IMR-90 (cell line): ENCODE measurements around the gene TNS1. TPM values are rescaled to one million over a fixed set of nuclear protein-coding genes. Genes with fewer than 3 reads are reported as not detected.
A peak's percentile ranks its signal among the peaks of the same experiment; 100 is the strongest.

Experiments
- ATAC-seq: fragments of 200-7000 bp; cut with Tn5 transposase; 2 replicates; pipeline ENCODE4 v1.9.1; 2020; ENCODE audit warnings: low read depth, mild to moderate bottlenecking, moderate library complexity
- BruUV-seq: library from RNA; stranded (reverse); fragments of 400-500 nt; replicated peaks from 2 replicates; lab custom pipeline; 2021; lab: Mats Ljungman, UMichigan
- CTCF ChIA-PET: fragments of 300-600 bp; formaldehyde crosslinking; extraction: SDS; loops from one replicate; lab custom pipeline; 2021; ENCODE audit warnings: antibody characterized with exemption; lab: Yijun Ruan, JAX
- POLR2A ChIA-PET: fragments of 300-600 bp; sonication (Branson Sonifier 250); formaldehyde crosslinking; loops from one replicate; lab custom pipeline; 2022; ENCODE audit warnings: antibody characterized with exemption; ENCODE audit not compliant: unreplicated experiment; lab: Charles Lee
- DNase-seq: peaks from one replicate; pipeline ENCODE4 v3.0.0; 2013
- H2AFZ ChIP-seq: replicated peaks from 2 replicates; pipeline ENCODE3; 2013; ENCODE audit warnings: low read length, mild to moderate bottlenecking; ENCODE audit not compliant: poor library complexity
- H2AK5ac ChIP-seq: 2 replicates; pipeline ENCODE4 v1.6.1; 2013; ENCODE audit warnings: low read depth, low read length, inconsistent platforms
- H2AK9ac ChIP-seq: replicated peaks from 2 replicates; pipeline ENCODE3; 2013; ENCODE audit warnings: mild to moderate bottlenecking, low read depth, low read length, moderate library complexity; ENCODE audit not compliant: poor library complexity
- H2BK120ac ChIP-seq: 2 replicates; pipeline ENCODE4 v1.6.1; 2013; ENCODE audit warnings: low read depth, low read length, inconsistent platforms
- H2BK15ac ChIP-seq: 3 replicates; pipeline ENCODE4 v1.6.1; 2013; ENCODE audit warnings: low read depth, low read length, inconsistent platforms
- H2BK20ac ChIP-seq: 2 replicates; pipeline ENCODE4 v1.6.1; 2013; ENCODE audit warnings: low read depth, mild to moderate bottlenecking, inconsistent platforms, low read length, moderate library complexity
- H2BK5ac ChIP-seq: 2 replicates; pipeline ENCODE4 v1.6.1; 2013; ENCODE audit warnings: mild to moderate bottlenecking, low read depth, low read length, inconsistent platforms; ENCODE audit not compliant: poor library complexity, severe bottlenecking
- H3K14ac ChIP-seq: replicated peaks from 2 replicates; pipeline ENCODE4 v1.6.1; 2013; ENCODE audit warnings: low read depth, low read length, inconsistent platforms
- H3K18ac ChIP-seq: 2 replicates; pipeline ENCODE4 v1.6.1; 2013; ENCODE audit warnings: low read depth, low read length, control low read depth
- H3K23ac ChIP-seq: 2 replicates; pipeline ENCODE4 v1.6.1; 2013; ENCODE audit warnings: low read depth, low read length, inconsistent platforms
- H3K27ac ChIP-seq: 2 replicates; pipeline ENCODE4 v1.5.1; 2013; ENCODE audit warnings: mild to moderate bottlenecking, control low read depth, low read length; ENCODE audit not compliant: insufficient read depth
- H3K27me3 ChIP-seq: 2 replicates; pipeline ENCODE4 v1.6.1; 2013; ENCODE audit warnings: low read length; ENCODE audit not compliant: control insufficient read depth, insufficient read depth
- H3K36me3 ChIP-seq: 2 replicates; pipeline ENCODE4 v1.6.1; 2013; ENCODE audit warnings: low read length, mixed read lengths; ENCODE audit not compliant: control insufficient read depth, insufficient read depth
- H3K4ac ChIP-seq: 2 replicates; pipeline ENCODE4 v1.6.1; 2013; ENCODE audit warnings: low read depth, low read length, inconsistent platforms
- H3K4me1 ChIP-seq: 2 replicates; pipeline ENCODE4 v1.6.1; 2013; ENCODE audit warnings: low read length, mixed read lengths; ENCODE audit not compliant: control insufficient read depth, insufficient read depth
- H3K4me2 ChIP-seq: 2 replicates; pipeline ENCODE4 v1.6.1; 2013; ENCODE audit warnings: low read depth, mild to moderate bottlenecking, control low read depth, low read length, moderate library complexity
- H3K4me3 ChIP-seq: 2 replicates; pipeline ENCODE4 v1.5.1; 2013; ENCODE audit warnings: low read depth, mild to moderate bottlenecking, control low read depth, low read length, moderate library complexity; ENCODE audit not compliant: insufficient read depth
- H3K56ac ChIP-seq: 2 replicates; pipeline ENCODE4 v1.6.1; 2013; ENCODE audit warnings: low read length, inconsistent platforms; ENCODE audit not compliant: insufficient read depth; ENCODE audit errors: extremely low read depth
- H3K79me1 ChIP-seq, 2 experiments: 2 replicates each; pipeline ENCODE4 v1.6.1; 2013; ENCODE audit warnings: low read length in 2 of 2, inconsistent platforms in 1 of 2, low read depth in 1 of 2
- H3K9ac ChIP-seq: 2 replicates; pipeline ENCODE4 v1.6.1; 2013; ENCODE audit warnings: low read depth, low read length, control low read depth
- H3K9me1 ChIP-seq: 2 replicates; pipeline ENCODE4 v1.6.1; 2013; ENCODE audit warnings: low read length, inconsistent platforms; ENCODE audit not compliant: insufficient read depth
- H3K9me3 ChIP-seq: 2 replicates; pipeline ENCODE4 v1.6.1; 2013; ENCODE audit warnings: low read length; ENCODE audit not compliant: control insufficient read depth, insufficient read depth
- H4K20me1 ChIP-seq: 2 replicates; pipeline ENCODE4 v1.6.1; 2013; ENCODE audit warnings: low read length, inconsistent platforms; ENCODE audit not compliant: insufficient read depth
- H4K5ac ChIP-seq: 2 replicates; pipeline ENCODE4 v1.6.1; 2013; ENCODE audit warnings: mild to moderate bottlenecking, low read depth, low read length, control low read depth
- H4K8ac ChIP-seq, 2 experiments: 2 replicates each; pipeline ENCODE4 v1.6.1; 2013; ENCODE audit warnings: low read depth in 2 of 2, low read length in 2 of 2, control low read depth in 1 of 2, inconsistent platforms in 1 of 2
- H4K91ac ChIP-seq: 2 replicates; pipeline ENCODE4 v1.6.1; 2013; ENCODE audit warnings: low read depth, low read length, inconsistent platforms; ENCODE audit not compliant: insufficient read depth
- CHD1 ChIP-seq: IDR thresholded peaks from 2 replicates; pipeline ENCODE4 v1.6.1; 2012; ENCODE audit warnings: low read depth, low read length, improper control_type of control experiment
- FOS ChIP-seq: fragments of 150-350 bp; IDR thresholded peaks from 2 replicates; pipeline ENCODE4 v1.6.1; 2016; ENCODE audit warnings: low read depth, low read length
- MAZ ChIP-seq: IDR thresholded peaks from 2 replicates; pipeline ENCODE4 v1.6.1; 2012; ENCODE audit warnings: low read depth, mild to moderate bottlenecking, low read length, improper control_type of control experiment, moderate library complexity, borderline replicate concordance
- NFE2L2 ChIP-seq: fragments of 150-350 bp; IDR thresholded peaks from 2 replicates; pipeline ENCODE4 v1.6.1; 2016; ENCODE audit warnings: low read depth, mild to moderate bottlenecking, low read length
- USF2 ChIP-seq: fragments of 150-350 bp; IDR thresholded peaks from 2 replicates; pipeline ENCODE4 v1.6.1; 2017; ENCODE audit warnings: mild to moderate bottlenecking, antibody characterized with exemption, low read length, low read depth
- WGBS, 2 experiments: methylation state at CpG; one replicate each; pipeline versions ENCODE4 v1.1.5 to v1.1.7; 2013; ENCODE audit warnings: missing lambda C conversion rate in 2 of 2; ENCODE audit not compliant: insufficient read length in 1 of 2; ENCODE audit errors: extremely low coverage in 2 of 2; 5-methylcytosine and 5-hydroxymethylcytosine counted together
- dilution Hi-C: fragments of 300-500 bp; cut with HindIII; formaldehyde crosslinking; loops from one replicate; pipeline ENCODE4 v1.14.3; 2018; ENCODE audit warnings: low sequenced_read_pairs; ENCODE audit not compliant: unreplicated experiment
- in situ Hi-C: fragments of 300-500 bp; cut with MboI; formaldehyde crosslinking; loops from 3 replicates; pipeline ENCODE4 v1.14.3; 2019; ENCODE audit warnings: low sequenced_read_pairs, inconsistent platforms, mixed read lengths
- intact Hi-C: fragments of 100-400 bp; cut with micrococcal nuclease; formaldehyde crosslinking; loops from 2 replicates; pipeline ENCODE4 v1.10.0; 2022
- polyA plus RNA-seq, 3 experiments: library from polyadenylated mRNA; depleted of rRNA; stranded (reverse); fragments of >200 nt; gene quantifications; 2 replicates each; pipeline ENCODE4 v1.2.3, GENCODE V29; 2012; ENCODE audit warnings: low replicate concordance in 1 of 3
- total RNA-seq: library from RNA; depleted of rRNA; stranded (reverse); fragments of >200 nt; gene quantifications from 2 replicates; pipeline ENCODE4 v1.2.3, GENCODE V29; 2012

The TNS1 gene
- total and polyA plus RNA-seq, 2 of the 4 experiments (the other 2 are of a cell fraction), result 41.1 to 45.2 TPM

GRCh38 chr2:217928324-217929181 lies 74.2 kb downstream of the TNS1 start (continued):
- TF ChIP-seq USF2, result no peak

GRCh38 chr2:217927601-217928323 lies 75.0 kb downstream of the TNS1 start:
- peaks cover 6% of the 10 kb centered on the region; the same call in 1 of the 2 replicates for H4K20me1 ChIP-seq
- no CpG with 5 or more reads among the region's 2 CpGs for WGBS, 2 experiments
- CTCF ChIA-PET, result no interaction called here

More at GRCh38 chr2:217927601-217928323, 75.0 kb downstream of the TNS1 start:
- no peaks in the 10 kb centered on the region for H3K36me3 ChIP-seq
- BruUV-seq, result no TSS peak
- peak overlapping the region; percentile 68 for H3K23ac ChIP-seq
- peak overlapping the region; percentile 74 for H2BK5ac ChIP-seq
- H3K9me1 ChIP-seq, result peaks cover 54% of the 10 kb centered on the region
- peak overlapping the region; percentile 84 to 86 for H4K8ac ChIP-seq
- dilution Hi-C loops, result no loop called here
- H2AK5ac ChIP-seq, result peak overlapping the region; percentile 89
- H3K4me3 ChIP-seq, result no peak overlapping the region
- peak overlapping the region; percentile 51; the same call in 1 of the 2 replicates for H3K18ac ChIP-seq
- no peak overlapping the region for H2BK20ac ChIP-seq
- H3K4ac ChIP-seq, result peak overlapping the region; percentile 59
- no peak overlapping the region for H3K56ac ChIP-seq
- peaks cover 52% of the 10 kb centered on the region for H3K4me1 ChIP-seq
- TF ChIP-seq FOS, result no peak
- no peak for TF ChIP-seq MAZ
- no peak for TF ChIP-seq CHD1
- no peak for TF ChIP-seq NFE2L2
- peak overlapping the region; percentile 90; the same call in 1 of the 2 replicates for H4K5ac ChIP-seq
- peaks cover 38 to 94% of the 10 kb centered on the region in 2 experiments; a peak in 3 of 4 replicates for H3K79me1 ChIP-seq
- peak overlapping the region; percentile 79; the same call in 1 of the 2 replicates for H2BK120ac ChIP-seq
- no peak for DNase-seq
- no peak; the same call in 1 of the 2 replicates for ATAC-seq
- H3K14ac ChIP-seq, result peak overlapping the region; percentile 70
- peak overlapping the region; percentile 6; the same call in 2 of the 3 replicates for H2BK15ac ChIP-seq
- peak overlapping the region; percentile 92 for H4K91ac ChIP-seq
- intact Hi-C loops, result no loop called here
- H3K9me3 ChIP-seq, result no peaks in the 10 kb centered on the region
- H3K27ac ChIP-seq, result peak overlapping the region; percentile 67
- H2AFZ ChIP-seq, result peak overlapping the region; percentile 70
- in situ Hi-C loops, result no loop called here
- peak overlapping the region; percentile 93 for H2AK9ac ChIP-seq
- H3K9ac ChIP-seq, result 0 out of 2 replicates have a peak overlapping the region, but pooled peaks have one; percentile 42
- POLR2A ChIA-PET, result no interaction called here
- no peaks in the 10 kb centered on the region for H3K27me3 ChIP-seq
- H3K4me2 ChIP-seq, result no peak overlapping the region
